Endothelial cell of umbilical vein (primary cell): ENCODE results near the gene MYLK2. TPM values are rescaled to one million over a fixed set of nuclear protein-coding genes. Genes with fewer than 3 reads are reported as not detected.

Experiments
- BruUV-seq: library from RNA; stranded (reverse); fragments of 400-500 nt; replicated peaks from 2 replicates; lab custom pipeline; 2021; lab: Mats Ljungman, UMichigan
- CTCF ChIA-PET: fragments of 300-600, 350-600 bp; sonication (Branson Sonifier 250); formaldehyde crosslinking; loops from one replicate; lab custom pipeline; 2021; ENCODE audit warnings: antibody characterized with exemption, inconsistent platforms; lab: Charles Lee
- POLR2A ChIA-PET: fragments of 300-600, 350-600 bp; sonication (Branson Sonifier 250); formaldehyde crosslinking; loops from one replicate; lab custom pipeline; 2021; ENCODE audit warnings: antibody characterized with exemption, inconsistent platforms; lab: Charles Lee
- DNase-seq: peaks from one replicate; pipeline ENCODE4 v3.0.0-alpha.2; 2011; ENCODE audit warnings: low read depth, low spot score
- FAIRE-seq: peaks from 2 replicates; lab custom pipeline; 2011; peaks lifted over from hg19 to GRCh38; lab: Jason Lieb, UNC
- H2AFZ ChIP-seq: 2 replicates; pipeline ENCODE4 v1.6.0; 2012; ENCODE audit warnings: low read depth, low read length, control low read depth, inconsistent platforms
- H3K27ac ChIP-seq: 2 replicates; pipeline ENCODE4 v1.5.1; 2011; ENCODE audit warnings: low read depth, mild to moderate bottlenecking, control low read depth, low read length, moderate library complexity; ENCODE audit not compliant: insufficient read depth
- H3K27me3 ChIP-seq, 2 experiments: 2 replicates each; pipeline versions ENCODE4 v1.6.0 to v1.6.1; 2011; ENCODE audit warnings: low read length in 2 of 2, mixed read lengths in 1 of 2; ENCODE audit not compliant: control insufficient read depth in 2 of 2, insufficient read depth in 2 of 2
- H3K36me3 ChIP-seq, 2 experiments: 2 replicates in 1 of 2; 3 replicates in 1 of 2; pipeline ENCODE4 v1.5.1; 2011; ENCODE audit warnings: low read length in 2 of 2, mild to moderate bottlenecking in 1 of 2, moderate library complexity in 1 of 2; ENCODE audit not compliant: control insufficient read depth in 2 of 2, insufficient read depth in 2 of 2; ENCODE audit errors: extremely low read depth in 1 of 2
- H3K4me1 ChIP-seq: 3 replicates; pipeline ENCODE4 v1.5.1; 2011; ENCODE audit warnings: mild to moderate bottlenecking, low read length; ENCODE audit not compliant: control insufficient read depth, insufficient read depth; ENCODE audit errors: extremely low read depth
- H3K4me2 ChIP-seq: 2 replicates; pipeline ENCODE4 v1.6.1; 2011; ENCODE audit warnings: low read length, control low read depth, mixed read lengths; ENCODE audit not compliant: insufficient read depth
- H3K4me3 ChIP-seq, 3 experiments: fragments of 200-600 bp in 1 of 3; sonication (generic), shearing (Covaris generic) in 1 of 3; replicated peaks in 1 of 3; 2 replicates each; pipeline ENCODE4 v1.5.1; 2011 to 2016; ENCODE audit warnings: control low read depth in 3 of 3, low read length in 3 of 3, mild to moderate bottlenecking in 2 of 3, inconsistent platforms in 1 of 3, low read depth in 1 of 3, moderate library complexity in 1 of 3; ENCODE audit not compliant: insufficient read depth in 1 of 3
- H3K79me2 ChIP-seq: 2 replicates; pipeline ENCODE4 v1.6.0; 2012; ENCODE audit warnings: low read length, inconsistent platforms; ENCODE audit not compliant: control insufficient read depth, insufficient read depth
- H3K9ac ChIP-seq: replicated peaks from 2 replicates; pipeline ENCODE3; 2011; ENCODE audit warnings: low read length, control low read depth; ENCODE audit not compliant: insufficient read depth; ENCODE audit errors: extremely low read depth
- H3K9me1 ChIP-seq: replicated peaks from 3 replicates; pipeline ENCODE4 v1.6.0; 2011; ENCODE audit warnings: mild to moderate bottlenecking, low read length; ENCODE audit not compliant: control insufficient read depth, insufficient read depth; ENCODE audit errors: extremely low read depth
- H3K9me3 ChIP-seq: replicated peaks from 2 replicates; pipeline ENCODE4 v1.5.1; 2012; ENCODE audit warnings: low read length, inconsistent platforms; ENCODE audit not compliant: control insufficient read depth, insufficient read depth
- H4K20me1 ChIP-seq: replicated peaks from 2 replicates; pipeline ENCODE3; 2011; ENCODE audit warnings: mild to moderate bottlenecking, low read length; ENCODE audit not compliant: control insufficient read depth, insufficient read depth; ENCODE audit errors: extremely low read depth
- CTCF ChIP-seq, 2 donors: IDR thresholded peaks; 1 replicate in 1 of 2; 2 replicates in 1 of 2; pipeline ENCODE4 v1.5.1; 2011; ENCODE audit warnings: low read length in 2 of 2, mild to moderate bottlenecking in 2 of 2, moderate library complexity in 2 of 2, control low read depth in 1 of 2, inconsistent platforms in 1 of 2, low read depth in 1 of 2; ENCODE audit not compliant: insufficient read depth in 1 of 2; ENCODE audit errors: extremely low read depth in 1 of 2
- EZH2 ChIP-seq: IDR thresholded peaks from 2 replicates; pipeline ENCODE4 v1.6.1; 2012; ENCODE audit warnings: borderline replicate concordance, low read depth, mild to moderate bottlenecking, moderate library complexity, low read length, inconsistent platforms; ENCODE audit not compliant: severe bottlenecking
- FOS ChIP-seq: IDR thresholded peaks from 2 replicates; pipeline ENCODE4 v1.6.1; 2011; ENCODE audit warnings: mild to moderate bottlenecking, low read length, moderate library complexity, borderline replicate concordance; ENCODE audit not compliant: insufficient read depth
- GATA2 ChIP-seq: IDR thresholded peaks from 2 replicates; pipeline ENCODE4 v1.7.0; 2011; ENCODE audit warnings: low read depth, mild to moderate bottlenecking, moderate library complexity, mixed read lengths, low read length; ENCODE audit not compliant: insufficient read length, insufficient read depth
- JUN ChIP-seq: IDR thresholded peaks from 2 replicates; pipeline ENCODE4 v1.6.1; 2011; ENCODE audit warnings: borderline replicate concordance, low read depth; ENCODE audit not compliant: insufficient read length, insufficient read depth
- MAX ChIP-seq: IDR thresholded peaks from 2 replicates; pipeline ENCODE4 v1.6.1; 2011; ENCODE audit not compliant: insufficient read depth, insufficient read length
- MYC ChIP-seq: IDR thresholded peaks from one replicate; pipeline ENCODE4 v1.6.1; 2011; ENCODE audit warnings: mild to moderate bottlenecking, low read depth, low read length
- POLR2A ChIP-seq: IDR thresholded peaks from 2 replicates; pipeline ENCODE4 v1.6.1; 2012; ENCODE audit warnings: low read depth, mild to moderate bottlenecking, control low read depth, low read length
- POLR2AphosphoS5 ChIP-seq: IDR thresholded peaks from 2 replicates; pipeline ENCODE4 v1.6.1; 2012; ENCODE audit warnings: low read depth, mild to moderate bottlenecking, control low read depth, low read length, moderate library complexity; ENCODE audit not compliant: insufficient read depth
- dilution Hi-C: fragments of 300-500 bp; cut with MboI; formaldehyde crosslinking; loops from one replicate; pipeline ENCODE4 v1.15.0; 2019; ENCODE audit warnings: low sequenced_read_pairs; ENCODE audit not compliant: extremely low pct_ligation_motif_present
- intact Hi-C: fragments of 100-400 bp; cut with micrococcal nuclease; formaldehyde crosslinking; loops from one replicate; pipeline ENCODE4 v1.10.0; 2022
- polyA plus RNA-seq, 4 experiments: library from polyadenylated mRNA; depleted of rRNA in 3 of 4; stranded (reverse) in 3 of 4; unstranded in 1 of 4; fragments of >200 nt; gene quantifications; 2 replicates each; pipeline versions ENCODE4 v1.2.1 to v1.2.3, GENCODE V29; 2011 to 2012; ENCODE audit warnings: missing spikeins in 1 of 4
- total RNA-seq: library from RNA; stranded (reverse); gene quantifications from 2 replicates; pipeline ENCODE4 v1.2.3, GENCODE V29; 2021

MYLK2 gene
- total and polyA plus RNA-seq, 2 donors (not counting 3 experiments of a cell fraction or from before 2014, with no cell fraction given), result 2.6 to 2.7 TPM

- H3K36me3 ChIP-seq, result no peaks in the 10 kb centered on the region
- ChIA-PET CTCF (interaction anchor here (0.9 to 18.2 kb wide), 10 partner anchors 9 to 801 kb away, joined by 3 to 619 read pairs (median 10); partner anchors contain the start of genes MYLK2 and PDRG1), POLR2A (no interaction called here)
- DNase-seq (no peak), FAIRE-seq (no peak)
- H3K9me1 ChIP-seq, result no peaks in the 10 kb centered on the region
- no peak overlapping the region for H3K4me2 ChIP-seq
- no peak overlapping the region for H3K4me3 ChIP-seq
- no peaks in the 10 kb centered on the region for H4K20me1 ChIP-seq
- TF ChIP-seq EZH2 (no peak), MYC (no peak), JUN (no peak), FOS (no peak), GATA2 (no peak), MAX (no peak), POLR2A (no peak), CTCF (IDR thresholded peaks at IDR 0.05; ENCODE audit: extremely low read depth in 1 of 2, insufficient read depth in 1 of 2, low read depth in 1 of 2, low read length in 2 of 2) (no peak), POLR2AphosphoS5 (no peak)
- H2AFZ ChIP-seq, result no peak overlapping the region
- peaks cover 20 to 25% of the 10 kb centered on the region in 2 experiments for H3K27me3 ChIP-seq
- H3K9me3 ChIP-seq, result no peaks in the 10 kb centered on the region
- dilution Hi-C loops (no loop called here), intact Hi-C loops (no loop called here)
- H3K4me1 ChIP-seq, result no peaks in the 10 kb centered on the region
- H3K9ac ChIP-seq, result no peak overlapping the region
- BruUV-seq, result no TSS peak
- H3K79me2 ChIP-seq, result no peaks in the 10 kb centered on the region
- no peak overlapping the region for H3K27ac ChIP-seq
Observed at GRCh38 chr20:31851240-31851955, 32.2 kb downstream of the MYLK2 start.
